Right lobe of liver (tissue), 6 donors: ENCODE data around the gene CABCOCO1. TPM values are rescaled to one million over a fixed set of nuclear protein-coding genes. Genes with fewer than 3 reads are reported as not detected.

ENCODE experiments used
- ATAC-seq, 4 donors: fragments of 200-7000 bp; cut with Tn5 transposase; one replicate each; pipeline ENCODE4 v1.9.1; 2020; ENCODE audit warnings: mild to moderate bottlenecking in 4 of 4, moderate library complexity in 4 of 4
- DNase-seq, 3 donors: peaks; one replicate each; pipeline ENCODE4 v3.0.0-alpha.2; 2020
- H3K27ac ChIP-seq, 3 donors: fragments of 200-600 bp; one replicate each; pipeline ENCODE4 v1.8.0; 2022
- H3K27me3 ChIP-seq, 2 donors: fragments of 200-600 bp; one replicate each; pipeline ENCODE4 v1.8.0; 2022
- H3K36me3 ChIP-seq, 4 donors: fragments of 200-600 bp; sonication (generic) in 1 of 4; one replicate each; pipeline versions ENCODE4 v1.5.1 to v1.8.0; 2017 to 2022; ENCODE audit warnings: control low read depth in 1 of 4
- H3K4me1 ChIP-seq, 4 donors: fragments of 200-600 bp; sonication (generic) in 1 of 4; one replicate each; pipeline versions ENCODE4 v1.5.1 to v1.8.0; 2017 to 2022; ENCODE audit warnings: control low read depth in 1 of 4
- H3K4me3 ChIP-seq, 3 donors: fragments of 200-600 bp; one replicate each; pipeline ENCODE4 v1.8.0; 2022
- H3K9me3 ChIP-seq, 4 donors: fragments of 200-600 bp; sonication (generic) in 1 of 4; one replicate each; pipeline versions ENCODE4 v1.5.1 to v1.8.0; 2017 to 2022; ENCODE audit warnings: control low read depth in 1 of 4
- POLR2A ChIP-seq: fragments of 450-650 bp; IDR thresholded peaks from one replicate; pipeline ENCODE4 v1.6.1; 2017; ENCODE audit warnings: antibody characterized with exemption, mild to moderate bottlenecking
- WGBS: methylation state at CpG from one replicate; pipeline ENCODE4 v1.1.6; 2018; ENCODE audit warnings: low coverage, low lambda C conversion rate; ENCODE audit not compliant: insufficient coverage; ENCODE audit errors: missing lambda C conversion rate; 5-methylcytosine and 5-hydroxymethylcytosine counted together
- intact Hi-C, 2 donors: fragments of 100-400 bp; cut with DNase I; formaldehyde crosslinking; loops; one replicate each; pipeline versions ENCODE4 v1.11.2 to v1.14.1; 2022
- total RNA-seq, 6 experiments: library from RNA; depleted of rRNA in 2 of 6; stranded (reverse); fragments of >200 nt in 2 of 6; fragmentation: NEBNext Ultra II Directional in 3 of 6; extraction: Animal tissue kit (Norgen Biotek cat#: 25700) in 3 of 6; gene quantifications; one replicate each; pipeline versions ENCODE4 v1.1.0 to v1.2.4, GENCODE V29; 2016 to 2023
- TF ChIP-seq, protein P1 (sequence below), 4 donors: fragments of 200-600 bp in 3 of 4; fragments of 450-650 bp in 1 of 4; IDR thresholded peaks; one replicate each; pipeline versions ENCODE4 v1.5.1 to v1.8.0; 2016 to 2022; ENCODE audit warnings: antibody characterized with exemption in 4 of 4, mild to moderate bottlenecking in 2 of 4
- donor health status: DM: no; HTN: yes; CAD: no.
- donor health status: DM: no; HTN: no; CAD: no.
- donor health status: DM: no; HTN: no; CAD: no.
- donor health status: DM: no; HTN: yes; CAD: no.
- donor health status: DM: no; HTN: yes; CAD: no.

Gene CABCOCO1
- total RNA-seq, 6 experiments from 2014 or later = not detected

- no peak for DNase-seq
- no peaks in the 10 kb centered on the region for H3K27me3 ChIP-seq
- intact Hi-C loops = no loop called here
Measured at GRCh38 chr10:61793760-61794703, 131.3 kb downstream of the CABCOCO1 start.

GRCh38 chr10:61795147-61795546, 132.4 kb downstream of the CABCOCO1 start:
- Histone ChIP-seq H3K9me3 (no peaks in the 10 kb centered on the region), H3K27me3 (no peaks in the 10 kb centered on the region), H3K27ac (no peak overlapping the region), H3K36me3 (no peaks in the 10 kb centered on the region), H3K4me3 (no peak overlapping the region), H3K4me1 (no peaks in the 10 kb centered on the region)
- no peak for DNase-seq
- no peak for ATAC-seq
- WGBS = 79% methylated on average over 2 of the region's 2 CpGs
- TF ChIP-seq, protein P1, sequence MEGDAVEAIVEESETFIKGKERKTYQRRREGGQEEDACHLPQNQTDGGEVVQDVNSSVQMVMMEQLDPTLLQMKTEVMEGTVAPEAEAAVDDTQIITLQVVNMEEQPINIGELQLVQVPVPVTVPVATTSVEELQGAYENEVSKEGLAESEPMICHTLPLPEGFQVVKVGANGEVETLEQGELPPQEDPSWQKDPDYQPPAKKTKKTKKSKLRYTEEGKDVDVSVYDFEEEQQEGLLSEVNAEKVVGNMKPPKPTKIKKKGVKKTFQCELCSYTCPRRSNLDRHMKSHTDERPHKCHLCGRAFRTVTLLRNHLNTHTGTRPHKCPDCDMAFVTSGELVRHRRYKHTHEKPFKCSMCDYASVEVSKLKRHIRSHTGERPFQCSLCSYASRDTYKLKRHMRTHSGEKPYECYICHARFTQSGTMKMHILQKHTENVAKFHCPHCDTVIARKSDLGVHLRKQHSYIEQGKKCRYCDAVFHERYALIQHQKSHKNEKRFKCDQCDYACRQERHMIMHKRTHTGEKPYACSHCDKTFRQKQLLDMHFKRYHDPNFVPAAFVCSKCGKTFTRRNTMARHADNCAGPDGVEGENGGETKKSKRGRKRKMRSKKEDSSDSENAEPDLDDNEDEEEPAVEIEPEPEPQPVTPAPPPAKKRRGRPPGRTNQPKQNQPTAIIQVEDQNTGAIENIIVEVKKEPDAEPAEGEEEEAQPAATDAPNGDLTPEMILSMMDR (IDR thresholded peaks at IDR 0.05) = no peak
- no peak for TF ChIP-seq POLR2A
- intact Hi-C loops = no loop called here

More at GRCh38 chr10:61793760-61794703, 131.3 kb downstream of the CABCOCO1 start:
- TF ChIP-seq, protein P1 (IDR thresholded peaks at IDR 0.05) = no peak
- TF ChIP-seq POLR2A = no peak
- ATAC-seq = peak in 1 of 4 donors; percentile 42
- no peaks in the 10 kb centered on the region for H3K4me1 ChIP-seq
- no peaks in the 10 kb centered on the region for H3K36me3 ChIP-seq
- H3K27ac ChIP-seq = no peak overlapping the region
- H3K9me3 ChIP-seq = no peaks in the 10 kb centered on the region
- H3K4me3 ChIP-seq = no peak overlapping the region
- 69% methylated on average over 5 of the region's 5 CpGs for WGBS

- intact Hi-C loops = no loop called here
Measured at GRCh38 chr10:61795551-61795950, 132.8 kb downstream of the CABCOCO1 start.

DNA sequence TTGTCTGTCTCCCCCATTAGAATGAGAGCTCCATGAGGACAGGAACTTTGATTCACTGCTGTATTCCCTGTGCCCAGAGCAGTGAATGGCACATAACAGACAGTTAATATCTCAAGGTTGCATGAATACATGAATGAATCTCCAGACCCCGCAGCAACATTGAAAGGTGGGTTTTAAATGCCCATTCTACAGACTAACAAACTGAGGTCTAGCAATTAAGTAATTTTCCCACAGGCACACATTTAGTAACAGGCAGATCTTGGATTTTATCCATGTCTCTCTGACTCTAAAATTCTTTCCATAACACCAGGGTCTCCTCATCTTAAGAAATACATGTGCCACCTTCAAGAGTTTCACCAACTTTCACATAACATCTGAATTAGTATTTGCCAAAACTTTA, 134.1 kb downstream of the CABCOCO1 start:
- no peaks in the 10 kb centered on the region for H3K9me3 ChIP-seq
- WGBS = 70% methylated on average over 1 of the region's 1 CpG
- intact Hi-C loops = no loop called here
- H3K27me3 ChIP-seq = no peaks in the 10 kb centered on the region
- H3K4me1 ChIP-seq = no peaks in the 10 kb centered on the region
- no peak for DNase-seq
- H3K36me3 ChIP-seq = no peaks in the 10 kb centered on the region
- ATAC-seq = no peak
- TF ChIP-seq POLR2A = no peak
- no peak overlapping the region for H3K27ac ChIP-seq
- H3K4me3 ChIP-seq = no peak overlapping the region

More at GRCh38 chr10:61795551-61795950, 132.8 kb downstream of the CABCOCO1 start:
- DNase-seq (no peak), ATAC-seq (no peak)
- no peak for TF ChIP-seq POLR2A
- TF ChIP-seq, protein P1 (IDR thresholded peaks at IDR 0.05) = no peak
- Histone ChIP-seq H3K4me3 (no peak overlapping the region), H3K4me1 (no peaks in the 10 kb centered on the region), H3K36me3 (no peaks in the 10 kb centered on the region), H3K27ac (no peak overlapping the region), H3K9me3 (no peaks in the 10 kb centered on the region), H3K27me3 (no peaks in the 10 kb centered on the region)
- 73% methylated on average over 2 of the region's 3 CpGs for WGBS
